ENCODE data around the gene KPNA5.
"Not testable (repeated sequence)": the region's sequence is repeated elsewhere in the genome, so short reads cannot be mapped to it uniquely, and the experiment has no call there.

The KPNA5 gene

DNA sequence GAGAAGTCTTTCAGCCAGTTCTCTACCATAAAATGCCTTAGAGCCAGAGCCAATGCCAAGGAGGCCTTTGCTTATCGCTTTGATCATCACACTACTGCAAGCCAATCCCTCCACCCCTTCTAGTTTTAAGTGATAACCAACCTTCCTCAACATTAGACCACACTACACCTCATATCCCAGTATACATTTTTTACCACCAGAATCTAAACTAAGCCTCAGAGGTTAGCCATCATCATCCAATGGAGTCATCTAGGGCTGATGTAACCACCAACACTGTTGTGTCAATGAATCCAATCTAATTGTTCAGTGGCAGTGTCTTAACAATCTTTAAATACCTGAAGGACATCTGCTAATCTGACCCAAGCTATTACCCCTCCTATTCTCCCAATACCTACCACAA is 18.8 kb upstream of the KPNA5 start:
- Histone ChIP-seq H3K36me3 (ENCODE audit: insufficient read depth, low read length) (peaks cover 10% of the 10 kb centered on the region; the same call in 1 of the 2 replicates), H4K20me1 (ENCODE audit: insufficient read depth, low read length) (peaks cover 10% of the 10 kb centered on the region; the same call in 1 of the 2 replicates), H3K27me3 (ENCODE audit: insufficient read depth, low read length, poor library complexity) (no peaks in the 10 kb centered on the region), H2AFZ (ENCODE audit: low read depth, low read length) (no peak overlapping the region), H3K27ac (ENCODE audit: low read length) (no peak overlapping the region), H3K4me1 (ENCODE audit: insufficient read depth, low read length) (peaks cover 35% of the 10 kb centered on the region), H3K4me3 (ENCODE audit: low read depth in 1 of 2, low read length in 2 of 2) (no peak overlapping the region), H3K79me2 (ENCODE audit: insufficient read depth, low read length) (peaks cover 77% of the 10 kb centered on the region), H3K9me3 (ENCODE audit: insufficient read depth, low read length, severe bottlenecking) (no peaks in the 10 kb centered on the region), H3K4me2 (ENCODE audit: insufficient read depth, low read length) (peak overlapping the region; percentile 21; the same call in 1 of the 2 replicates), H3K9ac (ENCODE audit: low read depth, low read length) (no peak overlapping the region)
- ATAC-seq (ENCODE audit: insufficient read depth, low read depth): peak; percentile 59; the same call in 2 of the 3 replicates
- DNase-seq: no peak
- no peak for TF ChIP-seq EZH2 (IDR thresholded peaks at IDR 0.05; ENCODE audit: borderline replicate concordance, low read depth, low read length, severe bottlenecking)
- TF ChIP-seq, protein P1, sequence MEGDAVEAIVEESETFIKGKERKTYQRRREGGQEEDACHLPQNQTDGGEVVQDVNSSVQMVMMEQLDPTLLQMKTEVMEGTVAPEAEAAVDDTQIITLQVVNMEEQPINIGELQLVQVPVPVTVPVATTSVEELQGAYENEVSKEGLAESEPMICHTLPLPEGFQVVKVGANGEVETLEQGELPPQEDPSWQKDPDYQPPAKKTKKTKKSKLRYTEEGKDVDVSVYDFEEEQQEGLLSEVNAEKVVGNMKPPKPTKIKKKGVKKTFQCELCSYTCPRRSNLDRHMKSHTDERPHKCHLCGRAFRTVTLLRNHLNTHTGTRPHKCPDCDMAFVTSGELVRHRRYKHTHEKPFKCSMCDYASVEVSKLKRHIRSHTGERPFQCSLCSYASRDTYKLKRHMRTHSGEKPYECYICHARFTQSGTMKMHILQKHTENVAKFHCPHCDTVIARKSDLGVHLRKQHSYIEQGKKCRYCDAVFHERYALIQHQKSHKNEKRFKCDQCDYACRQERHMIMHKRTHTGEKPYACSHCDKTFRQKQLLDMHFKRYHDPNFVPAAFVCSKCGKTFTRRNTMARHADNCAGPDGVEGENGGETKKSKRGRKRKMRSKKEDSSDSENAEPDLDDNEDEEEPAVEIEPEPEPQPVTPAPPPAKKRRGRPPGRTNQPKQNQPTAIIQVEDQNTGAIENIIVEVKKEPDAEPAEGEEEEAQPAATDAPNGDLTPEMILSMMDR (IDR thresholded peaks at IDR 0.05; ENCODE audit: borderline replicate concordance, extremely low read depth, low read length, poor library complexity, severe bottlenecking): no peak

DNA sequence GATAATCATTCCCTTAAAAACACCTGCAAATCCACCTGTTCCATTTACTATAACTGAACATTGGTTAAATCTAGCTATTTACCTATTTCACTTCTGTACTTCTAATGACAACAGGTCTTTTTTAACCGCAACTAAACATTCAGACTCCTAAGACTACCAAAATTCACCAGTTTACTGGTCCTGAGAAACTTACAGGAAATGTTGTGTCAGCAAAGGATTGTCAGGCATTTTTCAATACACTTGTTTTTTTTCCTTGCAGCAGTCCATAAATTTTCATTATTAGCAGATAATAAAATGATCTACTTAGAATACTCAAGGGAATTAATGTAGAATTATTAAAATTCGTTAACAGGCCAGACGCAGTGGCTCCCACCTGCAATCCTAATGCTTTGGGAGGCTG is 17.7 kb upstream of the KPNA5 start:
- DNase-seq (no peak), ATAC-seq (ENCODE audit: insufficient read depth, low read depth) (no peak)
- TF ChIP-seq EZH2 (IDR thresholded peaks at IDR 0.05; ENCODE audit: borderline replicate concordance, low read depth, low read length, severe bottlenecking): no peak
- TF ChIP-seq, protein P1 (IDR thresholded peaks at IDR 0.05; ENCODE audit: borderline replicate concordance, extremely low read depth, low read length, poor library complexity, severe bottlenecking): no peak
- Histone ChIP-seq H3K4me2 (ENCODE audit: insufficient read depth, low read length) (peak overlapping the region; percentile 4; the same call in 1 of the 2 replicates), H3K27me3 (ENCODE audit: insufficient read depth, low read length, poor library complexity) (no peaks in the 10 kb centered on the region), H3K4me1 (ENCODE audit: insufficient read depth, low read length) (peaks cover 42% of the 10 kb centered on the region), H3K9me3 (ENCODE audit: insufficient read depth, low read length, severe bottlenecking) (no peaks in the 10 kb centered on the region), H2AFZ (ENCODE audit: low read depth, low read length) (no peak overlapping the region), H3K9ac (ENCODE audit: low read depth, low read length) (no peak overlapping the region), H4K20me1 (ENCODE audit: insufficient read depth, low read length) (peaks cover 10% of the 10 kb centered on the region), H3K27ac (ENCODE audit: low read length) (no peak overlapping the region), H3K79me2 (ENCODE audit: insufficient read depth, low read length) (peaks cover 88% of the 10 kb centered on the region), H3K36me3 (ENCODE audit: insufficient read depth, low read length) (peaks cover 4% of the 10 kb centered on the region; the same call in 1 of the 2 replicates), H3K4me3 (ENCODE audit: low read depth in 1 of 2, low read length in 2 of 2) (no peak overlapping the region)

DNA sequence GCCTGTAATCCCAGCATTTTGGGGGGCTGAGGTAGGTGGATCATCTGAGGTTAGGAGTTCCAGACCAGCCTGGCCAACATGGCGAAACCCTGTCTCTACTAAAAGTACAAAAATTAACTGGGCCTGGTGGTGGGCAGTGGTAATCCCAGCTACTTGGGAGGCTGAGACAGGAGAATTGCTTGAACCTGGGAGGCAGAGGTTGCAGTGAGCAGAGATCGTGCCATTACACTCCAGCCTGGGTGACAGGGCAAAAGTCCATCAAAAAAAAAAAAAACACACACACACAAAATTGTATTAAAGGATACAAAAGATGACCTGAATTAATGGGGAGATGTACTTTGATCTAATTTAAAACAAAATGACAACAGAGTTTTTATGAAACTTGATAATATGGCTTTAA is 16.8 kb upstream of the KPNA5 start:
- peaks cover 91% of the 10 kb centered on the region for H3K79me2 ChIP-seq (ENCODE audit: insufficient read depth, low read length)
- H3K4me2 ChIP-seq (ENCODE audit: insufficient read depth, low read length): peak overlapping the region; percentile 90
- not testable (repeated sequence) for H3K9ac ChIP-seq (ENCODE audit: low read depth, low read length); H3K4me3 ChIP-seq (ENCODE audit: low read depth in 1 of 2, low read length in 2 of 2); H3K27ac ChIP-seq (ENCODE audit: low read length); H4K20me1 ChIP-seq (ENCODE audit: insufficient read depth, low read length); H3K9me3 ChIP-seq (ENCODE audit: insufficient read depth, low read length, severe bottlenecking); ATAC-seq (ENCODE audit: insufficient read depth, low read depth); DNase-seq; H3K27me3 ChIP-seq (ENCODE audit: insufficient read depth, low read length, poor library complexity); H3K36me3 ChIP-seq (ENCODE audit: insufficient read depth, low read length); H2AFZ ChIP-seq (ENCODE audit: low read depth, low read length)
- peaks cover 46% of the 10 kb centered on the region for H3K4me1 ChIP-seq (ENCODE audit: insufficient read depth, low read length)

DNA sequence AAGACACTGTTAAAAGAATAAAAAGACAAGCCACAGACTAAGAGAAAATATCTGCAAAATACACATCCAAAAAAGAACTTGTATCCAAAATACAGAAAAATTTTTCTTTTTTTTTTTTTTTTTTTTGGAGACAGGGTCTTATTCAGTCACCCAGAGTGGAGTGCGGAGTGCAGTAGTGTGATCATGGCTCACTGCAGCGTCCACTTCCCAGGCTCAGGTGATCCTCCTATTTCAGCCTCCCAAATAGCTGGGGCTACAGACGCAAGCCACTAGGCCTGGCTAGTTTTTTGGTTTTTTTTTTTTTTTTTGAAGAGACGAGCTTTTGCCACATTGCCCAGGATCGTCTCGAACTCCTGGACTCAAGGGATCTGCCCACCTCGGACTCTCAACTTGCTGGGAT is 15.5 kb upstream of the KPNA5 start:
- Histone ChIP-seq H4K20me1 (ENCODE audit: insufficient read depth, low read length) (peaks cover 6% of the 10 kb centered on the region), H3K4me2 (ENCODE audit: insufficient read depth, low read length) (peak overlapping the region; percentile 90), H3K79me2 (ENCODE audit: insufficient read depth, low read length) (peaks cover 81% of the 10 kb centered on the region), H3K36me3 (ENCODE audit: insufficient read depth, low read length) (no peaks in the 10 kb centered on the region; the same call in 1 of the 2 replicates), H3K4me1 (ENCODE audit: insufficient read depth, low read length) (peaks cover 46% of the 10 kb centered on the region), H3K9ac (ENCODE audit: low read depth, low read length) (peak overlapping the region; percentile 79; the same call in 1 of the 2 replicates), H3K27me3 (ENCODE audit: insufficient read depth, low read length, poor library complexity) (no peaks in the 10 kb centered on the region), H3K27ac (ENCODE audit: low read length) (no peak overlapping the region), H3K9me3 (ENCODE audit: insufficient read depth, low read length, severe bottlenecking) (no peaks in the 10 kb centered on the region), H3K4me3 (ENCODE audit: low read depth in 1 of 2, low read length in 2 of 2) (peak overlapping the region in 1 of 2 experiments; percentile 43; a peak in 2 of 4 replicates), H2AFZ (ENCODE audit: low read depth, low read length) (no peak overlapping the region)
- TF ChIP-seq, protein P1 (IDR thresholded peaks at IDR 0.05; ENCODE audit: borderline replicate concordance, extremely low read depth, low read length, poor library complexity, severe bottlenecking): no peak
- TF ChIP-seq EZH2 (IDR thresholded peaks at IDR 0.05; ENCODE audit: borderline replicate concordance, low read depth, low read length, severe bottlenecking): no peak
- DNase-seq (no peak), ATAC-seq (ENCODE audit: insufficient read depth, low read depth) (no peak)
